ENCODE results near the gene OSBPL3. TPM values are rescaled to one million over a fixed set of nuclear protein-coding genes. Genes with fewer than 3 reads are reported as not detected.
A peak's percentile ranks its signal among the peaks of the same experiment; 100 is the strongest.
"Not testable (repeated sequence)": the region's sequence is repeated elsewhere in the genome, so short reads cannot be mapped to it uniquely, and the experiment has no call there.

OSBPL3 gene
- total RNA-seq, 1 donor: 30.8 TPM

DNA sequence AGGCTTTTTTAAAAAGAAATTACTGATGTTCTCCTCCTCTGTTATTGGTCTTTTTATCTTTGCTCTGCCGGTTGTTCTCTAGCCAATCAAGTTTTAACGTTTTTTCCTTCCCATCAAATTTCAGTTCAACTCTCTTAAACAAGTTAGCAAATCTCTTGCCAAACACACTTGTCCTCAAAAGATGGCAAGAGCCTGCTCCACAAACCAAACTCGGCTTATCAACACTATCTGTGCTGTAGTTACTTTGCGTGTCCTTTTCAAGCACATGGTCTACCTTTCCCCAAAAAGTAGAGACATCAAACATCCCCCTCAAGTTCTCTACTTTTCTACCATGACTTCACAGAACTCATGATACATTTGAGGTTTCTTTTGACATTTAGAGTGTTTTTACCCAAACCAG is 71.3 kb downstream of the OSBPL3 start:
- Histone ChIP-seq H2AFZ (ENCODE audit: low read length) (no peak overlapping the region), H3K79me2 (ENCODE audit: insufficient read depth, low read length) (peaks cover 90% of the 10 kb centered on the region), H3K27me3 (ENCODE audit: insufficient read depth, low read length) (no peaks in the 10 kb centered on the region), H3K4me1 (ENCODE audit: insufficient read depth, low read length) (peaks cover 45% of the 10 kb centered on the region), H3K36me3 (ENCODE audit: insufficient read depth, low read length) (no peaks in the 10 kb centered on the region), H3K4me3 (ENCODE audit: insufficient read depth, low read length) (no peak overlapping the region), H4K20me1 (ENCODE audit: insufficient read depth, low read length) (peaks cover 2% of the 10 kb centered on the region), H3K27ac (ENCODE audit: low read depth, low read length) (no peak overlapping the region), H3K9me3 (ENCODE audit: low read depth, low read length) (no peaks in the 10 kb centered on the region), H3K4me2 (ENCODE audit: insufficient read depth, low read length) (no peak overlapping the region)
- DNase-seq (ENCODE audit: insufficient read length, low spot score, missing footprints): no peak
- TF ChIP-seq, protein P1, sequence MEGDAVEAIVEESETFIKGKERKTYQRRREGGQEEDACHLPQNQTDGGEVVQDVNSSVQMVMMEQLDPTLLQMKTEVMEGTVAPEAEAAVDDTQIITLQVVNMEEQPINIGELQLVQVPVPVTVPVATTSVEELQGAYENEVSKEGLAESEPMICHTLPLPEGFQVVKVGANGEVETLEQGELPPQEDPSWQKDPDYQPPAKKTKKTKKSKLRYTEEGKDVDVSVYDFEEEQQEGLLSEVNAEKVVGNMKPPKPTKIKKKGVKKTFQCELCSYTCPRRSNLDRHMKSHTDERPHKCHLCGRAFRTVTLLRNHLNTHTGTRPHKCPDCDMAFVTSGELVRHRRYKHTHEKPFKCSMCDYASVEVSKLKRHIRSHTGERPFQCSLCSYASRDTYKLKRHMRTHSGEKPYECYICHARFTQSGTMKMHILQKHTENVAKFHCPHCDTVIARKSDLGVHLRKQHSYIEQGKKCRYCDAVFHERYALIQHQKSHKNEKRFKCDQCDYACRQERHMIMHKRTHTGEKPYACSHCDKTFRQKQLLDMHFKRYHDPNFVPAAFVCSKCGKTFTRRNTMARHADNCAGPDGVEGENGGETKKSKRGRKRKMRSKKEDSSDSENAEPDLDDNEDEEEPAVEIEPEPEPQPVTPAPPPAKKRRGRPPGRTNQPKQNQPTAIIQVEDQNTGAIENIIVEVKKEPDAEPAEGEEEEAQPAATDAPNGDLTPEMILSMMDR (IDR thresholded peaks at IDR 0.05; ENCODE audit: extremely low read depth, low read depth, low read length): no peak

DNA sequence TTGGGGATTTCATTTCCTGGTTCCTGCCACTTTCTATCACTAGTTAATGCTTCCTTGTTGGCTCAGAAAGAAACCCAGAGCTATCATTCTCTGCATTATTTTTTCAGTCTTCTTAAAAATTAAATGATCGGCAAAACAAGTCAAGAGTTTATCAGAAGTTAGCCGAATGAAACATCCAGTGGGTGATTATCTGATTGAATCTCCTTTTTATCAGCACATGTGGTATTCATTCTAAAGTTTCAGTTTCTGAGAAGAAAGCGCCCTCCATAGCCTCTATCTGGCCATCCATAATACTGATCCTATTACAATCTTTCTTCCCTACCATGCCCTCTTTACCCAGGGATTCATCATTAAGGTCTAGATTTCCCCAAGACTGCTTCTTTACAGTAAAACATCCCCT is 71.8 kb downstream of the OSBPL3 start:
- Histone ChIP-seq H4K20me1 (ENCODE audit: insufficient read depth, low read length) (peaks cover 4% of the 10 kb centered on the region), H3K36me3 (ENCODE audit: insufficient read depth, low read length) (no peaks in the 10 kb centered on the region), H3K9me3 (ENCODE audit: low read depth, low read length) (no peaks in the 10 kb centered on the region), H2AFZ (ENCODE audit: low read length) (no peak overlapping the region), H3K4me3 (ENCODE audit: insufficient read depth, low read length) (no peak overlapping the region), H3K27ac (ENCODE audit: low read depth, low read length) (peak overlapping the region; percentile 30), H3K27me3 (ENCODE audit: insufficient read depth, low read length) (no peaks in the 10 kb centered on the region), H3K4me2 (ENCODE audit: insufficient read depth, low read length) (peak overlapping the region; percentile 57), H3K79me2 (ENCODE audit: insufficient read depth, low read length) (peaks cover 90% of the 10 kb centered on the region), H3K4me1 (ENCODE audit: insufficient read depth, low read length) (peaks cover 45% of the 10 kb centered on the region)
- no peak for DNase-seq (ENCODE audit: insufficient read length, low spot score, missing footprints)
- TF ChIP-seq, protein P1 (IDR thresholded peaks at IDR 0.05; ENCODE audit: extremely low read depth, low read depth, low read length): no peak

DNA sequence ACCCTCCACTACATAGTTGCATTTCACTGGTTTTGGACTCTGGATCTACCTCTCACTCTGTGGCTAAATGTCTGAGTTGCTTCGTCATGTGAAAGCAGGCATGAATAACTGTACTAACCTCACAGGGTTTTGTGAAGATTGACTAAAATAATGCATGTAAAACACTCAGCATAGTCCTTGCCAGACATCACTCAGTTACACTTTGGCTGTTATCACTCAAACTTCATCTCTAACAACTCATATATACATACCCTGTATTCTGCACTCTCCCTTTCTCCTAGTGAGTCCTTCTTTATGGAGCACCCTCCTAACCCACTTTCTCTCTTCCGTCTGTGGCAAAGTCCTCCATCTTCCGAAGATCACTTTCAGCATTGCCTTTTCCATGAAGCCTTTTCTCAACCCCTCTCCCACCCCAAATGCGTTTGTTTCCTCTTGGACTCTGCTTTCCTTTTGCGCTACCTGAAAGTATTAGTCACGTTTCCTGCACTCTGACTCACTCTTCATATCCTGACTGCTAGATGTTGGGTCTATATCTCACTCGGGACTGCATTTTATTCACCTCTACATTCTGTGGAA is 72.6 kb downstream of the OSBPL3 start:
- Histone ChIP-seq H3K4me2 (ENCODE audit: insufficient read depth, low read length) (peak overlapping the region; percentile 57), H2AFZ (ENCODE audit: low read length) (no peak overlapping the region), H3K36me3 (ENCODE audit: insufficient read depth, low read length) (no peaks in the 10 kb centered on the region)

DNA sequence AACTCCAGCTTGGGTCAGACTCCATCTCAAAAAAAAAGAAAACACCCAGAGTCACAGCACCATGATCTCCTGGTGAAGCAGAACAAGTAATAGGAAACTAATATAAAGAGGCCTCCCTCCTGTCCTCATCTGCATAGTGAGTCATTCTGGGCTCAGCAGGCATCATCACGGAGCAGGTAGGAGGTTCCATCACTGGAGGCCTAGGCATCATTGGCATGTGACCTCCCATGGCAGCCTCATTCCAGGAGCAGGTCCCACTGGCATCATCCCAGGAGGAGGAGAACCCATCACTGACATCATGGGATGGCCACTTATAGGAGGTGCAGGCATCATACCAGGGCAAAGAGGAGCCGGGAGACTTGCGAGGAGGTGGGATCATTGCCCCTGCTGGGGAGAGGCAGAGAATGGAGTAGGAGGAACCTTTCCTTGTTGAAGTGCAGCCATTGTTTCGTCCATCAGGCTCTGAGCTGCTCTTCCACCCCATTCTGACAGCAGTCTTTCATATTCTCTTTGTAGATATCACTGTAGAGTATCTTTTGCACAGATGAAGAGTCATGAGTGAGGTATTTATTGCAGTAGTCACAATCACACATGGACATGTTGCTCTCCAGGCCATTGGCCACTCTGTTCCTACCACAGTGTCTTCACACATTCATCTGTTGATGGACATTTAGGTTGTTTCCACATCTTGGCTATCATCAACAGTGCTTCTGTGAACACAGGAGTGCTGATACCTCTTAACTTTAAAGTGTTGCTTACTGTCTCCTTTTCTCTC is 73.8 kb downstream of the OSBPL3 start:
- Histone ChIP-seq H3K4me3 (ENCODE audit: insufficient read depth, low read length) (no peak overlapping the region), H2AFZ (ENCODE audit: low read length) (no peak overlapping the region), H3K79me2 (ENCODE audit: insufficient read depth, low read length) (peaks cover 87% of the 10 kb centered on the region), H3K27me3 (ENCODE audit: insufficient read depth, low read length) (no peaks in the 10 kb centered on the region), H3K27ac (ENCODE audit: low read depth, low read length) (no peak overlapping the region), H3K4me2 (ENCODE audit: insufficient read depth, low read length) (no peak overlapping the region), H4K20me1 (ENCODE audit: insufficient read depth, low read length) (peaks cover 4% of the 10 kb centered on the region), H3K36me3 (ENCODE audit: insufficient read depth, low read length) (no peaks in the 10 kb centered on the region), H3K4me1 (ENCODE audit: insufficient read depth, low read length) (peaks cover 43% of the 10 kb centered on the region), H3K9me3 (ENCODE audit: low read depth, low read length) (no peaks in the 10 kb centered on the region)
- DNase-seq (ENCODE audit: insufficient read length, low spot score, missing footprints): no peak
- TF ChIP-seq, protein P1 (IDR thresholded peaks at IDR 0.05; ENCODE audit: extremely low read depth, low read depth, low read length): no peak

More for the DNA sequence above, 72.6 kb downstream of the OSBPL3 start:
- Histone ChIP-seq H3K9me3 (ENCODE audit: low read depth, low read length) (no peaks in the 10 kb centered on the region), H3K4me1 (ENCODE audit: insufficient read depth, low read length) (peaks cover 45% of the 10 kb centered on the region), H3K27ac (ENCODE audit: low read depth, low read length) (peak overlapping the region; percentile 30), H4K20me1 (ENCODE audit: insufficient read depth, low read length) (peaks cover 4% of the 10 kb centered on the region), H3K27me3 (ENCODE audit: insufficient read depth, low read length) (no peaks in the 10 kb centered on the region), H3K79me2 (ENCODE audit: insufficient read depth, low read length) (peaks cover 88% of the 10 kb centered on the region), H3K4me3 (ENCODE audit: insufficient read depth, low read length) (peak overlapping the region; percentile 9)
- TF ChIP-seq, protein P1 (IDR thresholded peaks at IDR 0.05; ENCODE audit: extremely low read depth, low read depth, low read length): no peak
- no peak for DNase-seq (ENCODE audit: insufficient read length, low spot score, missing footprints)

DNA sequence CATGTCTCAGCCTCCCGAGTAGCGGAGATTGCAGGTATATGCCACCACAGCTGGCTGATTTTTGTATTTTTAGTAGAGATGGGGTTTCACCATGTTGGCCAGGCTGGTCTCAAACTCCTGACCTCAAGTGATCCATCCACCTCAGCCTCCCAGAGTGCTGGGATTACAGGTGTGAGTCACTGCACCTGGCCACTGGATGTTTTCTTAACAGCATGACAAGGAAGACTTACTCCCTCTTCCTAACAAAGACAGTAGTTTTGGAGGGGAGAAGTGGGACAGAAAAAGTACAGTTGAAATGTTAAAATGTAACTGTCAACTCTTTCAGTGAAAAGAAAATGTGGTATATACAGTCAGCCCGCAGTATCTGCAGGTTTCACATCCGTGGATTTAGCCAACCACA is 76.0 kb downstream of the OSBPL3 start:
- not testable (repeated sequence) for H2AFZ ChIP-seq (ENCODE audit: low read length); H3K36me3 ChIP-seq (ENCODE audit: insufficient read depth, low read length); H3K27ac ChIP-seq (ENCODE audit: low read depth, low read length); H3K4me2 ChIP-seq (ENCODE audit: insufficient read depth, low read length); H3K4me3 ChIP-seq (ENCODE audit: insufficient read depth, low read length); H4K20me1 ChIP-seq (ENCODE audit: insufficient read depth, low read length); H3K9me3 ChIP-seq (ENCODE audit: low read depth, low read length); DNase-seq (ENCODE audit: insufficient read length, low spot score, missing footprints); H3K27me3 ChIP-seq (ENCODE audit: insufficient read depth, low read length)
- peaks cover 32% of the 10 kb centered on the region for H3K4me1 ChIP-seq (ENCODE audit: insufficient read depth, low read length)
- H3K79me2 ChIP-seq (ENCODE audit: insufficient read depth, low read length): peaks cover 87% of the 10 kb centered on the region
